Right atrium auricular region (tissue), 2 donors: ENCODE measurements around the gene C1orf115. TPM values are rescaled to one million over a fixed set of nuclear protein-coding genes. Genes with fewer than 3 reads are reported as not detected.
"Not testable (repeated sequence)": the region's sequence is repeated elsewhere in the genome, so short reads cannot be mapped to it uniquely, and the experiment has no call there.

ENCODE experiments used
- DNase-seq: peaks from one replicate; pipeline ENCODE4 v3.0.0-alpha.2; 2019; ENCODE audit warnings: low spot score
- H3K27ac ChIP-seq, 2 donors: fragments of 200-600 bp; sonication (generic); 1 replicate in 1 of 2; 2 replicates in 1 of 2; pipeline ENCODE4 v1.5.1; 2016 to 2019
- H3K27me3 ChIP-seq, 2 donors: fragments of 200-600 bp; sonication (generic); one replicate each; pipeline versions ENCODE4 v1.5.1 to v1.6.0; 2017 to 2019
- H3K36me3 ChIP-seq: fragments of 200-600 bp; sonication (generic); one replicate; pipeline ENCODE4 v1.5.1; 2016
- H3K4me1 ChIP-seq, 2 donors: fragments of 200-600 bp; sonication (generic); one replicate each; pipeline versions ENCODE4 v1.5.1 to v1.6.0; 2017 to 2019
- H3K4me3 ChIP-seq, 2 donors: fragments of 200-600 bp; sonication (generic); 1 replicate in 1 of 2; 2 replicates in 1 of 2; pipeline ENCODE4 v1.5.1; 2017 to 2019; ENCODE audit warnings: mild to moderate bottlenecking in 1 of 2, moderate library complexity in 1 of 2
- H3K9me3 ChIP-seq, 2 donors: fragments of 200-600 bp; sonication (generic); one replicate each; pipeline ENCODE4 v1.5.1; 2019
- total RNA-seq, 2 donors: library from RNA; depleted of rRNA; stranded (reverse); fragments of >200 nt; gene quantifications; one replicate each; pipeline ENCODE4 v1.1.0, GENCODE V29; 2016
- TF ChIP-seq, protein P1 (sequence below), 2 donors: fragments of 200-600 bp; sonication (generic); IDR thresholded peaks; one replicate each; pipeline ENCODE4 v1.5.1; 2019; ENCODE audit warnings: antibody characterized with exemption in 2 of 2

C1orf115 gene
- total RNA-seq, 2 donors from 2014 or later: 19.2 to 19.8 TPM

DNA sequence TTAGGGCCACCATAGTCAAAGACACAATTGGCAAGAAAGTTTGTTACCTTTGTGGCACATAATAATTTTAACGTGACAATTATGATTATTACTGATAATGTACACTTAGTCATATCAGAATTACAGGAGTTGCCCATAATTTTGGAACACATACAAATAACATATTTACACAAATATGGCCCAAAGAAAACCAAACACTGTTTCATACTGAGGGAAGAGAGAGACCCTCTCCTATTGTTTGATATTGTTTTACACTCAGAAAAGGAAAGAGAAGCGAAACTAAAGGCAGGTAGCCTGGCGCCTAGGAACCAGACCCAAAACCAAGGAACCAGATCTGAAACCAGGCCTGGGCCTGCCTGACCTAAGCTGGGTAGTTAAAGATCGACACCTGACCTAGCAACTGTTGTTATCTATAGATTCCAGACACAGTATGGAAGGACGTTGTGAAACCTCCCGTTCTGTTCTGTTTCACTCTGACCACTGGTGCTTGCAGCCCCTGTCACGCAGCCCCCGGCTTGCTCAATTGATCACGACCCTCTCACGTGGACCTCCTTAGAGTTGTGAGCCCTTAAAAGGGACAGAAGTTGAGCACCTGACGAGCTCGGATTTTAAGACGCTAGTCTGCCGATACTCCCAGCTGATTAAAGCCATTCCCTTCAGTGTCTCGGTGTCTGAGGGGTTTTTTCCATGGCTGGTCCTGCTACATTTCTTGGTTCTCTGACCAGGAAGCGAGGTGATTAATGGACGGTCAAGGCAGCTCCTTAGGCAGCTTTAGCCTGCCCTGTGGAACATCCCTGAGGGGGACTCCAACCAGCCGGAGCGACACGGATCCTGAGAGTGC is 27.9 kb downstream of the C1orf115 start:
- no peaks in the 10 kb centered on the region for H3K27me3 ChIP-seq
- no peaks in the 10 kb centered on the region for H3K9me3 ChIP-seq
- no peak overlapping the region for H3K27ac ChIP-seq
- H3K36me3 ChIP-seq: no peaks in the 10 kb centered on the region
- no peak overlapping the region for H3K4me3 ChIP-seq
- H3K4me1 ChIP-seq: no peaks in the 10 kb centered on the region
- TF ChIP-seq, protein P1, sequence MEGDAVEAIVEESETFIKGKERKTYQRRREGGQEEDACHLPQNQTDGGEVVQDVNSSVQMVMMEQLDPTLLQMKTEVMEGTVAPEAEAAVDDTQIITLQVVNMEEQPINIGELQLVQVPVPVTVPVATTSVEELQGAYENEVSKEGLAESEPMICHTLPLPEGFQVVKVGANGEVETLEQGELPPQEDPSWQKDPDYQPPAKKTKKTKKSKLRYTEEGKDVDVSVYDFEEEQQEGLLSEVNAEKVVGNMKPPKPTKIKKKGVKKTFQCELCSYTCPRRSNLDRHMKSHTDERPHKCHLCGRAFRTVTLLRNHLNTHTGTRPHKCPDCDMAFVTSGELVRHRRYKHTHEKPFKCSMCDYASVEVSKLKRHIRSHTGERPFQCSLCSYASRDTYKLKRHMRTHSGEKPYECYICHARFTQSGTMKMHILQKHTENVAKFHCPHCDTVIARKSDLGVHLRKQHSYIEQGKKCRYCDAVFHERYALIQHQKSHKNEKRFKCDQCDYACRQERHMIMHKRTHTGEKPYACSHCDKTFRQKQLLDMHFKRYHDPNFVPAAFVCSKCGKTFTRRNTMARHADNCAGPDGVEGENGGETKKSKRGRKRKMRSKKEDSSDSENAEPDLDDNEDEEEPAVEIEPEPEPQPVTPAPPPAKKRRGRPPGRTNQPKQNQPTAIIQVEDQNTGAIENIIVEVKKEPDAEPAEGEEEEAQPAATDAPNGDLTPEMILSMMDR (IDR thresholded peaks at IDR 0.05): no peak
- no peak for DNase-seq

DNA sequence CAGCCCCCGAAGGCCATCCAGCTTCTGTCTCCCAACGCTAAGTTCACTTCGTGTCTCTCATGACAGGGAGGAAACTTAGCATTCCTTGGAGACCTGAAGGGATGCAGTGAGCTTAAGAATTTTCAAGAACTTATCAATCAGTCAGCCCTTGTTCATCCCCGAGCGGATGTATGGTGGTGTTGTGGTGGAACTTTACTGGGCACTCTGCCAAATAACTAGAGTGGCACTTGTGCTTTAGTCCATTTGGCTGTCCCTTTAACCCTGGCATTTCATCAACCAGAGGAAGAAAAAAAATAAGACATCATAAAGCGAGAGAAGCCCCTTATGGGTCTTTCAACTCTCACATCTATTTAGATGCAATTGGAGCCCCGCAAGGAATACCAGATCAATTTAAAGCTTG is 31.1 kb downstream of the C1orf115 start:
- not testable (repeated sequence) for H3K27me3 ChIP-seq, DNase-seq, H3K9me3 ChIP-seq, H3K4me1 ChIP-seq, H3K27ac ChIP-seq, H3K36me3 ChIP-seq, H3K4me3 ChIP-seq

DNA sequence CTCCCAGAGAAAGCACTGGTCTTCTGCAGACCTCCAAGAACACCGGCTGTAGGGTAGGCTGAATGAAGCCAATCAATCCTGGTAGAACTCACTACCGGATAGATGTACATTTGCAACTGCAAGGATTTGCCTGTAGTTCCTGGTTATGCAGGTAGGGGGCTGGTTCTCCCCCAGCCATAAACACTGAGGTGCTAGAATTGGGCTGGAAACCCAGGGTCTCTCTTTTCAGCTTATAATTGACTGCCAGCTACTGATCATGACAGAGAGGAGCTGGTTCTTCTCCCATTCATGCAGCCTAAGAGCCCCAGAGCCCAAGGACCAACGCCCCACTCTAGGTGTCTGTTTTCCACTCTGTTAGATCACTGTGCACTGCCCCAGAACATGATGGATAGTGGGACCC is 36.5 kb downstream of the C1orf115 start:
- H3K4me1 ChIP-seq: no peaks in the 10 kb centered on the region
- H3K27me3 ChIP-seq: no peaks in the 10 kb centered on the region
- TF ChIP-seq, protein P1 (IDR thresholded peaks at IDR 0.05): no peak
- H3K9me3 ChIP-seq: no peaks in the 10 kb centered on the region
- no peak for DNase-seq
- no peaks in the 10 kb centered on the region for H3K36me3 ChIP-seq
- no peak overlapping the region for H3K27ac ChIP-seq
- no peak overlapping the region for H3K4me3 ChIP-seq

DNA sequence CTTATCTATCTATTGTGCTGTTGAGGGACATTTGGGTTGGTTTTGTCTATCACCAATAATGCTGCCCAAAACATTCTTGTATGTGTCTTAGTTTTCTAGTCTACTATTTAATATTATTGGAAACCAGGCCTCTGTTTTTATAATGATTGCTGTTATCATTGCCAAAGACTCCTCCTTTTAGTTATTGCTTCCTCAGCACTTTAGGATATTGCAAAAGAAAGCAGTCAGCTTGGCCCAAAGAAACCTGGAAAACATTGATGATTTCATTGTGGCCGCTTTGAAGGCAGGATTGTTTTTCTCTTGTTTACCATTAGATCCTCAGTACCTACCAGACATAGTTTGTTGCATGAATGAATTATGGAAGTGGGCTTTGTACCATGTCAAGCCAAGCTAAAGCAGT is 37.4 kb downstream of the C1orf115 start:
- Histone ChIP-seq H3K27ac (no peak overlapping the region), H3K4me3 (no peak overlapping the region), H3K27me3 (no peaks in the 10 kb centered on the region)

DNA sequence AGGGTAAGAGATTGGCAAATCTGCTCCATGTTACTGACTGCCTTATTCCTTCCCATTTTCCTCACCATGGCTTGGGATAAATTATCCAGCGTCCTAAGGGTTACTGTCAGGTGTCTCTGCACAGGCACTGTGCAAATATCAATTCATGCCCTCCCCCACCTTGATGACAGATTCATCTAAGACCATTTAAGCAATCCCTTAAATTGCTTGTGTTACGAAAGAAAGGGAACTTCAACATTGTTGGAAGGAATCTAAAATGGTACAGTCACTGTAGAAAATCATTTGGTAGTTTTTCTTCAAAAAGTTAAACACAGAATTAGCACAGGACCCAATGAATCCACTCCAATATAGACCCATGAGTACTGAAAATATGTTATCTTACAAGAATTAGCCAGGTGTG is 40.3 kb downstream of the C1orf115 start:
- no peaks in the 10 kb centered on the region for H3K9me3 ChIP-seq
- TF ChIP-seq, protein P1 (IDR thresholded peaks at IDR 0.05): no peak
- DNase-seq: no peak
- no peak overlapping the region for H3K27ac ChIP-seq
- peaks cover 0 to 15% of the 10 kb centered on the region in 2 donors for H3K4me1 ChIP-seq
- no peaks in the 10 kb centered on the region for H3K36me3 ChIP-seq
- H3K4me3 ChIP-seq: no peak overlapping the region
- H3K27me3 ChIP-seq: no peaks in the 10 kb centered on the region

More for the DNA sequence above, 37.4 kb downstream of the C1orf115 start:
- DNase-seq: no peak
- TF ChIP-seq, protein P1 (IDR thresholded peaks at IDR 0.05): no peak
- Histone ChIP-seq H3K36me3 (no peaks in the 10 kb centered on the region), H3K9me3 (no peaks in the 10 kb centered on the region), H3K4me1 (peaks cover 0 to 6% of the 10 kb centered on the region in 2 donors)

DNA sequence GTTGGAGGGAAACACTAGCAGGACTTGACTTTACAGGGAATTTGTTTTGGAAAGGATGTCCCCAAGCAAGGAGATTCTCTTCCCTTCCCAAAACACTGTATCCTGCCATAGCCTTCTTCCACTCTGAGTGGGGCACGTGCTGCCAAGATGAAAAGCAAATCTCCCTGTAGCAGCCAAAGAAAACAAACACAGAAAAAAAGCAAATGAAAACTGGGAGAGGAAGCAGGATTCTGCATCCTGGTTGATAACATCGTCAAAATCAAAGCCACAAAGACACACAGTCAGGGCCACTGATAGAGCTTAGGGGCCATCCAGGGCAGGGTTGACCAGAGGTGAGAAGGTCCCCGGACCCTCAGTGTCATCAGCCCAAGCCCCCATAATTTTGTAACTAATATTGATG is 42.0 kb downstream of the C1orf115 start:
- no peaks in the 10 kb centered on the region for H3K27me3 ChIP-seq
- TF ChIP-seq, protein P1 (IDR thresholded peaks at IDR 0.05): no peak
- H3K36me3 ChIP-seq: no peaks in the 10 kb centered on the region
- peak overlapping the region; percentile 52 to 90 for H3K27ac ChIP-seq
- H3K4me3 ChIP-seq: no peak overlapping the region
- H3K9me3 ChIP-seq: no peaks in the 10 kb centered on the region
- H3K4me1 ChIP-seq: peaks cover 0 to 15% of the 10 kb centered on the region in 2 donors
- no peak for DNase-seq
